Lung microvascular endothelial cell (primary cell): ENCODE measurements around the gene SUSD1. TPM values are rescaled to one million over a fixed set of nuclear protein-coding genes. Genes with fewer than 3 reads are reported as not detected.
A peak's percentile ranks its signal among the peaks of the same experiment; 100 is the strongest.

Experiments
- DNase-seq, 2 donors: peaks; one replicate each; pipeline versions ENCODE4 v3.0.0 to v3.0.0-alpha.2; 2010; ENCODE audit warnings: low read depth in 2 of 2
- total RNA-seq: library from RNA; depleted of rRNA; stranded (reverse); fragments of >200 nt; gene quantifications from 2 replicates; pipeline ENCODE4 v1.2.1, GENCODE V29; 2014

SUSD1 gene
- total RNA-seq, 1 donor from 2014 or later: 30.8 TPM

DNA sequence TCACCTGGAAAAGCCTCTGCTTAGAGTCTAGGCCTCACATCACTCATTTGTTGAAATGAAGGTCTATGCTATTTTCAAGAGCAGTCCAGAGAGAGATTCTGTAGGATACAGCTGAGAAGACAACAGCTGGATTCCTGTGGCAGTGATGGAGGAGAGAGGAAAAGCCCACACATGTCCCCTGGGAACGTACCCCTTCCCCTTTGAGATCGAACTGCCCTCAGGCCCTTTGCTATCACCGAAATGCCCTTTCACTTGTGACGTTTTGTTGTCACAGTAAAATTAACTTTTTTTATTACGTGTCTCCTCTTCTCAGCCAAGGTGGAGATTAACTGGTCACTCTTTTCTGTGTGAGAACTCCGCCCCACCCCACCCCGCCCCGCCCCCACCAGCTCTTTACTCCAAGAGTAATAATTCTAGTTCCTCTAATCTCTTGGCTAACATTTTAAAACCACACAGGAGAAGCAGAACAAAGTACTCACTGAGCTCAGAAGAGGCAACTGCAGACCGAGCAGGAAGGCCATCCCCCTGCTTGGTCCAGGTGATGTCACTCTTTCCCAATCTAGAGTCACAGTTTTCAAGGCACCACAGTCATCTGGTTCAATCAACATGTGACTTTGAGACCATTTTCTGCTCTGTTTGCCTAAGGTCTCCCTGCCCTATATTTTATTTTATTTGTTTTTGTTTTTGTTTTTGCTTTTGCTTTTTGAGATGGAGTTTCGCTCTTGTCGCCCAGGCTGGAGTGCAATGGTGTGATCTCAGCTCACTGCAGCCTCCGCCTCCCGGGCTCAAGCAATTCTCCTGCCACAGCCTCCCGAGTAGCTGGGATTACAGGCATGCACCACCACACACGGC is 105.6 kb downstream of the SUSD1 start:
- no peak for DNase-seq

DNA sequence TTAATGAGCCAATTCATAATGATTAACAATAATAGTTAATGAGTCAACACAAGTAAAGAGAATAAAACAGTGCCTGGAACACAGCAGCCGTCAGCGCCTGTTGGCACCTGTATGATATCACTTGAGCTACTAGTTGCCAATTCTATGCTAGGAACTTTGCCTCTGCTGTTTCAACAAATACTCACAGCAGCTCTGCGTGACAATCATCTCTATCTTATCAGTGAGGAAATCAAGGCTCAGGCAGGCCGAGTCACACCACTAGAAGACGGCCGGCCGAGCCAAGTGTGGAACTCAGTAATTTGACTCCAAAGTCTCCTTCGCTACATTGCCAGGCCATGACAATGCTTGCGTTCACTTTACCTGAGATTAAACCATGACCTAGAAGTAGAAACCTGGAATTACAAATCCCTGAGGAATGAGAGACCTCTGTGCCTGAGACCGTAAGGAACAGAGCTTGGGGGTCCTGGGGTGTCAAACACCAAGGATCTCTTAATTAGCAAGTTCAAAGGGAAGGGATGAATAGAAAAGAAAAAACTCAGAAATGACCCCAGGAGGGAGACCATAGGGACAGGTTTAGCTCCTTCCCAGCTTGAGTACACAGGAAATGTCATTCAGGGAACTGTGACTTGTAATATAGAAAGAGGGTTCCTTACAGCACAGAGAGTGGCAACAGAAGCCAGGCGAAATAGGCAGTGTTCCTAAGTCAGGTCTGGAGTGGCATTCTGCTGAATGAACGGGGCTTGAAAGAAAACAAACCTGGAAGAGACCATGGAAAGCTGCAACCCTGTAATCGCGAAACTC is 109.1 kb downstream of the SUSD1 start:
- peak; percentile 17 to 94 for DNase-seq

DNA sequence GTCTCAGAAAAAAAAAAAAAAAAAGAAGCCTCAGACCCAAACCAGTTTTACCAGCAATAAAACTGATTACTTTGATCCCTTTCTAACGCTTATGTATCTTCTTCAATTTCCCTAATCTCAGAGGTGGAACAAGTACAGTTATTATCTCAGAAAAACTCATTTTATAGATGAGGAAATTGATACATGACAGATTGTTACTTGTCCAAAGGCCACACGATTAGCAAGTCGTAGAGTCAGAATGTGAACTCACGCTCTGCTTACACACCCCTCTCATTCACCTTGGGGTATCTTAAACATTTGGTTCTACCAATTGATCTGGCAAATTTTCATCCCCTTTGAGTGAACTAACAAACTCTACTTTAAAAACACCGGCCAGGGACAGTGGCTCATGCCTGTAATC is 110.2 kb downstream of the SUSD1 start:
- DNase-seq: no peak

DNA sequence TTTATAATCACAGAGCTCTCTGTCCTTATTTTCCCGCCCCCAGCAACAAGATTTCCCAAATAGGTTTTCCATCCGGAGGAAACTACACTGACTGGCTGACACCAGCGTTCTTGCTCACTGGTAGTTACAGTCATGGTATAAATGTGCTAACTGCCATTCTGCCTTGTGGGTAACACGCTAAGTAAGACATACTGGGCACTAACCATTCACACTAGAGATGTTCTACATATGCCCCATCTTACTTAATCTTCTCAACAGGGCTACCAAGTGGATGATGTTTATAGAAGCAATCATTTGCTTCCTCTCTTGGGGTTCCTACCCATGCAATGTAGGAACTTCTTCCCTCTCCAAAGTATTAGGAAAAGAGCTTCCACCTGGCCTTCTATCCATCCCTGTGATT is 111.5 kb downstream of the SUSD1 start:
- no peak for DNase-seq

DNA sequence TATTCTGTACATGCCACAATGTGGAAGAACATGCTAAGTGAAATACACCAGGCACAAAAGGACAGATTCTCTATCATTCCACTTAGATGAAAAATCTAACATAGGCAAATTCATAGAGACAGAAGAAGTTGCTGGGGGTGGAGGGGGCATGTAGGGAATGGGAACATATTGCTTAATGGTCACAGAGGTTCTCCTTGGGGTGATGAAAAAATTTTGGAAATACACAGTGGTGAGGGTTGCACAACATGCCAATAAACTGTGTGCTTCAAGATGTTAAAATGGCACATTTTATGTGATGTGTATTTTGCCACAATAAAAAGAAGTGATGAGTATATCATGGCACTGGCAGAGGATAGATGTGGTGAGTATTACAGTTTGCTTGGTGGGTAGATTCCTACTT is 111.9 kb downstream of the SUSD1 start:
- no peak for DNase-seq

DNA sequence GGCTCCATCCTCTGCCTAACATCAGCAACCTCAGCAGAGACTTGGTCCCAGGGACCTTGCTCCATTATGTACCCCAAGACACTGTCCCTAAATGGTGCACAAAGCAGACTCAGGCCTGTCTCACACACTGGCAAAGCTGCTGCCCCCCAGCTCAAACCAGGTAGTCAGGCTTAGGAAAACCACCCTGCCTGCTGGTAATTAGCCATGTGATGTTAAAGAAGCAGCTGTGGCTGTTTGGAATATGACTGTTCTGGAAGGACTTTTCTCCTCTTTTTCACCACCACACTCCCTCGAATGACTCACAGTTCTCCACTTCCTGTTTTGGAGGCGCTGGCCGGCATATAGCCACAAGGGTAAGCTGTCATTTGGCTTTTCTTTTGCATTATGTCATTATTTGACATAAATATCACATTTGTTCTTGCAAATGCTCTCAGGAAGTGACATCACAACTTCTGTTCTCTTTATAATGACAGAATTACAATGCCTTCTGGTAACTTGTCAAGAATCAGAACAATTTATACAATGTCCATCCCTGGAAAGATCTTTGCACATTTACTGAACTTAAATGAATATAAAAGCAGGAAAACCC is 113.9 kb downstream of the SUSD1 start:
- DNase-seq: peak; percentile 98 to 99

DNA sequence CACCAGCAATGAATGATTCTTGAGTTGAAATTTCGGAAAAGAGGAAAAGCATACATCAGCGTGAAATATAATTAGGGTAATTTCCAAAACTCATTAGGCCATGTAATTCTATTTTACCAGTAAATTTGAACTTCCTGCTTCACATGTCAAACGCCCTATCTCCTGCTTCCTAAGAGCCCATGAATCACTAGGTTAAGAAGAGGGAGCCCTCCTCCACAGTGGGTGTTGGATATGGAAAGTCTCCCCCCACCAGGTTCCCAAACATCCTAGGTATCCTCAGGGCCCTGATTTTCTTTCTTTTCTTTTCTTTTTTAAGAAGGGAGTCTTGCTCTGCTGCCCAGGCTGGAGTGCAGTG is 115.2 kb downstream of the SUSD1 start:
- peak; percentile 18 to 33 for DNase-seq

DNA sequence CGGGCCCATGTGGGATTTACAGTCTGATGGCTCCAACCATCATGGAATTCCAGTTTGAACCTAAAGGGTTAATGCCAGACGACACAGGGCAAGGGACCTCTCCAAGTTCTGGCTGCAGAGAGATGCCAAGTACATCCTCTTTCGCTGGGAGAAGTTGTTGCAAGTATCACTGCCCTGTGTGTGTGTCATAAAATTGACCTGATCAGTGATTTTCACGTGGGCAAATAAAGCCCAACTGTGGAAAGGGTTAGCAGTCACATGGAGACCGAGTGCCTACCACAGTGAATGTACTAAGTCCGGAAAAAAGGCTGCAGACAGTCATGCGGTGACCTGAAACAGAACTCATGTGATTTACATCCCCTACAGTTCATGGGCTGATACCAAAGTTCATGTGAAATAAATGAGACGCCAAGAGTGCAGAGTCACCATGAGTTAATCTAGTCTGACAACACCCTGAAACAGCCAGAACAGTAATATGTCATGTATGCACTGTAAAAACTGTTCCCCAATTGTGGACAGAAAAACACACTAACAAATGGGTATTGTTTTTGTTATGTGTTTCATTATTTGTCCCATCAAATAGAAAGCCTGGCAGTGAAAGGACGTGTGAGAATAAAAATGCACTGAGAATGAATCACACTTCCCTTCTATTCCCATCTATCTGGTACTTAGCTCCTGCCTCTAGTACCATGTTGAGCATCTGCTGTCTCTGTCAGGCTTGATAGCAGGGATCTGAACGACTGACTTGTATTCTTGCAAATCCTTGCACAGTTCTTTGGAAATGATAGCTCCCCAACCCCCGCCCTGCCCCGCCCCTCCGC is 115.7 kb downstream of the SUSD1 start:
- DNase-seq: peak; percentile 90 to 99

DNA sequence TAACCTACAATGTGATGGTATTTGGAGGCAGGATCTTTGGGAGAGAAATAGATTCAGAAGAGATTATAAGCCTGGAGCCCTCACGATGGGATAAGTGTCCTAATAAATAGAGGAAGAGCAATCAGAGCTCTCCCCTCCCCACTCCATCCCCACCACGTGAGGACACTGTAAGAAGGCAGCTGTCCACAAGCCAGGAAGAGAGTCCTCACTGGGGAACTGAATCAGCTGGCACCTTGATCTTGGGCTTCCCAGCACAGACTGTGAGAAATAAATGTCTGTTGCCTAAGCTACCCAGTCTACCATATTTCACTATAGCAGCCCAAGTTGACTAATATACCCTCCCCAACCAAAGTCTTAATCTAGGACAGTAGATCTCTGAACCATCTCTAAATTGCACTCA is 118.1 kb downstream of the SUSD1 start:
- DNase-seq: no peak

DNA sequence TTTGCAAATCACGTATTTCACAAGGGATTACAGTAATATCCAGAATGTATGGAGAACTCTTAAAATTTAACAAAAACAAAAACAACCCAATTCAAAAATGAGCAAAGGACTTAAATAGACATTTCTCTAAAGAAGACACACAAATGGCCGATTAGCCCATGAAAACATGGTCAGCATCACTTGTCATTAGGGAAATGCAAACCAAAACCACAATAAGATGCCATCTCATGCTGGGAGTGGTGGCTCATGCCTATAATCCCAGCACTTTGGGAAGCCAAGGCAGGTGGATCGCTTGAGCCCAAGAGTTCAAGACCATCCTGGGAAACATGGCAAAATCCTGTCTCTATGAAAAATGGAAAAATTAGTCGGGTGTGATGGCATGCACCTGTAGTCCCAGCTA is 120.2 kb downstream of the SUSD1 start:
- DNase-seq: no peak

DNA sequence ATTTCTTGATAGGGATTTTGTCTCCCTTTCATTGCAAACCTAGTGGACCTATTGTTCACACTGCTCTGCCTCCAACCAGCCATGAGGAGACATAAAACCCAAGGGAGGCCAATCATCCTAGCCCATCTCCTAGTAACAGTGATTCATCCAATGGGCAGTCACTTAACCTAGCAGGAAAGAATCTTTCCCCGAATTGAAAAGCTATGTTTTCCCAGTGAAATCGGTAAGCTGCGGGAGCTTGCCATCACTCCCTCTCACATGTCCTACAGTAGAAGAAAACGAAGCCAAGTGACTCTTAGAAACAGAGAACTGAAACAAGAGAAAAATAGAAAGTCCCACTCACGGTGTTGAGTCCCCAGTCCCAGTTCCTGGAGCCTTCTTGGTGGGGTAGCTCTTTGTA is 123.3 kb downstream of the SUSD1 start:
- no peak for DNase-seq

DNA sequence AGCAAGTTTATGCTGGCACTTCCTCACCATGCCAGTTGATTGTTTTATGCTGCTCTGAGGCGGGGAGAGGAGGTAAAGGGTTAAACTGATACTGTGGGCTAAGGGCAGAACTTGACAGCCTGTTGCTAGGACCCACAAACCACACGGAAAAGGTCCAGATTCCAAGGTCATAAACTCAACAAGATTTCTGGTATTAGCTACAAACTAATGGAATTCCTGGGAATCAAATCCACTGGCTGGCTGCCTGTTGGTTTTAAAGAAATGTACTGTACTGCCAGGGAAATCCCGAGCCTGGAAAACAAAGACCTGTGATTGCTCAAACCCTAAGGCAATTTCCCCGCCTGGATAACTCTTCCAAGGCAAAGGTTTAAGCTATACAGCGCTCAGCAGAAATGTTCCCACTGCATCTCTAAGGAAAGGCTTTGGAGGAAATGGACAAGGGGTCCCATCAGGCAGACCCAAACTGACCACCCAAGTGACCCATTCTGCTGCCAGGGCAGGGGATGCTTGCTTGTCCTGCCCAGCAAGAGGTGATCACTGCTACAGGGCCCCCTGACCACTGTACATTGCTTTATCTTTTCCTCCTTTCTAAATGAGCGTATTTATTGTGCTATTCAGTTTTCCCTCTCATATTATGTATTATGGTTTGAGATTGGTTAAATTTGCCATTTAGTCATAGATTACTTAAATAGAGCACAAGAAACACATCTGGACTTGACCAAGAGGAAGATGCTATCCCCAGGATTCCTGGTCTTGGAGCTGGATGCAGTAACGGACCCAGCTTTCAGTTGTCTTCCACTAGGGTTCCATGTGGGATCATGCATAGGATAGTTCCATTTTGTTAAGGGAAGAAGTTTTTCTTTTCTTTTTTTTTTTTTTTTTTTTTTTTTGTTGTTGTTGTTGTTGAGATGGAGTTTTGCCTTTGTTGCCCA is 124.3 kb downstream of the SUSD1 start:
- peak; percentile 92 to 94 for DNase-seq

DNA sequence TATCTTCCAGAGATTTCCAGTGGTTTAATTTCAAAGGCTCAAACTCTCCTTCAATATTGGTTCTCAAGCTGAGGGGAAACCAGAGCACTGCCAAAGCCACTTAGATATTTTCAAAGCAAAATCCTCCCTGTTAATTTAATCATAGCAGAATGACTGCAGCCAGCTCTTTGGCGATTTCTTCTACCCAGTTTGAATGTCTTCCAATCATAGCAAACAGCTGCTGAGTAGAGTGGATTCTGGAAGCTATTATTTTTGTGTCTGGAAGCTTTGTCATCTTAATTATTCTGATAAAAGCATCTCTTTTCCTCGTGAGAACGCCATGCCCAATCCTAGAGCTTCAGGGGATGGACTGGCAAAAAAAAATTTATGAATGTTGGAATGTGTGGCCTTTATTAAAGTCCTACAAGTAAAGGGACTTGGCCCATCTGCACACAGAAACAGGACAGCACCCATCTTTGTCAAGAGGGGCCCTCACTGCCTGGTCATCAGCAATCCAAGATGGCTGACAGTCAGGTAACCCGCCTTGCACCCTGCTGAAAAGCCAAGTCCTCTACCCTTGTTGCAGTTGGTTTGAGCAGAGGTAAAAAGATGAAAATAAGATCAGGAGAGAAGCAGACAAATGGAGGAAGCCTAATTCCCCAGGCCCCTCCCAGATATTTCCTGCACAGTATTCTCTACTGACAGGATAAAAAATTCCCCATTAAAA is 125.1 kb downstream of the SUSD1 start:
- DNase-seq: no peak

DNA sequence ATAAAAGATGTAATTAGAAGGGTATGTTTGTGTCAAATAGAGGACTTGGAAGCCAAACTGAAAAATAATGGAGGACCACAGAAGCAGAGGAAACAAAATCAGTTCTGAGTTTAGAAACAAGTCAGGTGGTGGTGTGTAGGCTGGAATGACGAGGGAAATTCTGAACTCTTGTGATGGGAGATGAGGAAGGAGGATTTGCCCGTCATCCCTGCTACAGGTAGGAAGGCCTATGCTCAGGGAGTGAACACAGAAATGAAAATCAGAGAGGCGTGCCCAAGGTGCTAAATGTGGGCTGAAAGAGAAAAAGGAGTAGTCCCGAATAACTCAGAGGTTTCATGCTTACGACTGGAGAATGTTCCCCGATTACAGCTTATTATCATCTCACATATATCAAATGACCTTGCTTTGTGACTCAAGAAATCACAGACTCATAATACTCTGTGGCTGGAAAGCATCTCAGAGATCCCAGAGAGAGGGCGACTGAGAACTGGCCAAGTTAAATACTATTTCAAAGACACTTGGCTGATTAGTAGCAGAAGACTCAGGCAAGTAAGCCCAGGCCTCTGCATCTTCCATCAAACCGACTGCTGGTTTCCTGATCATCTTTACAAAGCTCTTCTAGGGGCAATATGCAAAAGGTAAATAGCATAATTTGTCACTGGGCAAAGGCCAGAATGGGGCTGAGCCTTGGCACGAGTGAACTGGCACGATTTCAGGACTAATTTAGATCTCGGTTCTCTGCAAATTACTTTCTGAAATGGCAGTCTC is 126.0 kb downstream of the SUSD1 start:
- DNase-seq: peak in 1 of 2 donors; percentile 30

DNA sequence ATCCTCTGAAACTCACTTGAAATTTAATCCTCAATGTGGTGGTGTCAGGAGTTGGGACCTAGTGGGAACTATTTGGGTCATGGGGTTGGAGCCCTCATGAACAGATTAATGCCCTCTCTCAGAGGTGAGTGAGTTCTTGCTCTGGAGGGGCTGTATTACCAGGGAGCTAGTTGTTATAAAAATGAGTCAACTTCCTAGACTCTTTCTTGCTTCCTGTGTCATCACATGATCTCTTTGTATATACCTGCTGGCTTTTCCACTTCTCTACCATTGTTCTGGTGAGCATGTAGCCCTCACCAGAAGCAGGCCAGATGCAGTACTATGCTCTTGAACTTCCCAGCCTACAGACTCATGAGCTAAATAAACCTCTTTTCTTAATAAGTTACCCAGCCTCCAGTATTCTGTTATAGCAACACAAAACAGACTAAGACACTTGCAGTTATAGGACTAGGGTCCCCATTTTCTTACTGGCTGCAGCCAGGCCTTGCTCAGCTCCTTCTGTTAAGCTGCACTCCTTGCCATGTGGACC is 127.5 kb downstream of the SUSD1 start:
- DNase-seq: peak in 1 of 2 donors; percentile 24

DNA sequence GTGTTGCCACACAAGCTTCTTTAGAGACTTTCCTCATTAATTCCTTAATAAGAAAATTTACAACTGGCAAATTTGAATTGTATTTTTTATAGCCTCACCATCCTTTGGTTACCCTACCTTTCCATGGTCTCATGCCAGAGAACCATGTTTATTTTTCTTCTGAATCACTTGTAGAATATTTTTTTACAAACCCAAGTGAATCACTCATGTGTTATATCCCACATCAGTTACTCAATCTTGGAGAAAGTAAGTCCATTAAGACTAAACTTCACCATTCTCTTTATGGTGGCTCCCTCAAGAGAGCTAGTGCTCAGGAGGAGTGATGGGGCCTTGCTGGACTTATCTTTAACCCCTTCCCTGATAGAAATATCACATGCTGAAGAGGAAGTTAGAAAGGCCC is 128.9 kb downstream of the SUSD1 start:
- peak; percentile 16 to 58 for DNase-seq

DNA sequence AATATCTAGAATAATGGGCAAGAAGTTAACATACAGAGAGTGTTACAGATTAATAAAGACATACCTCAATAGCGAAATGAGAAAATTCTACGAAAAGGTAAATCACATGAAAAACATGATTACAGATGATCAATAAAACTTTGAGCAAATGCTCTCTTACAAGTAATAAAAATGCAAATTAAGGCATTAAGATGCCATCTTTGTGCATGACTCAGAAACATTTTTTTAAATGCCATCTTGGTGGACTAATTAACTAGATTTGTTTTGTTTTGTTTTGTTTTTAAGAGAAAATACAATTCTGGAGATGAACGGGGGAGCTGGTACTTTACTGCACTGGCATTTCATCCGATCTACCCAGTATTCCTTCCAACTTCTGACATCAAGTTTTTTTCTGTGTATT is 130.2 kb downstream of the SUSD1 start:
- no peak for DNase-seq

DNA sequence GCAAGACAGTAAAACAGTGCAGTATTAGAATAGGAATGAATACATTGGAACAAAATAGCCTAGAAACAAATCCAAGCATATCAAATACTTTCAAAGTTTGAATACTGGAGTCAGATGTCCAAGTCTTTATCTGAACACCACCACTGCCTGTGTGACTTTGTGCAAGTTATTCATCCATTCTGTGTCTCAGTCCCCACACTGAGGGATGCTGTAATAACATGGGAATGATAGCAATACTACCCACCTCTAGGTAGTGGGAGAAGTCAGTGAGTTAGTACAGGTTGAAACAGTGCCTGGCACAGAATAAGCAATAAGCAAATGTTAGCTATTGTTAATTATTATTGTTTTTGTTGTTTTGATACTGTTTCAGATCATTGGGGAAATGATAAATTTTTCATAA is 130.9 kb downstream of the SUSD1 start:
- DNase-seq: no peak

DNA sequence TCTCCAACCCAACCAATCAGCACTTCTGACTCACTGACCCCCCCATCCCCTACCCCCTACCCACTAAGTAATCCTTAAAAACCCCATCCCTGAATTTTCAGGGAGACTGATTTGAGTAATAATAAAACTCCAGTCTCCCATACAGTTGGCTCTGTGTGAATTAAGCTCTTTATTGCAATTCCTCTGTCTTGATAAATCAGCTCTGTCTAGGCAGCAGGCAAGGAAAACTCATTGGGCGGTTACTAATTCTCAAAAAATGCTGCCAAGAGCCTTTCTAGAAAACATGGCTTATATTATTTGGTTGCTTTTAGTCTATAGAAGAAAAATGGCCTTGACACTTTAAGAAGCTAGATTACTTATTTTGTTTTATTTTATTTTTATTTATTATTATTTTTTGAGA is 131.7 kb downstream of the SUSD1 start:
- DNase-seq: no peak
